GM04504 (cell line): ENCODE results near the gene RBFOX1.

Experiments used
- DNase-seq: peaks from one replicate; pipeline ENCODE4 v3.0.0-alpha.2; 2012; ENCODE audit warnings: low read depth

RBFOX1 gene

DNA sequence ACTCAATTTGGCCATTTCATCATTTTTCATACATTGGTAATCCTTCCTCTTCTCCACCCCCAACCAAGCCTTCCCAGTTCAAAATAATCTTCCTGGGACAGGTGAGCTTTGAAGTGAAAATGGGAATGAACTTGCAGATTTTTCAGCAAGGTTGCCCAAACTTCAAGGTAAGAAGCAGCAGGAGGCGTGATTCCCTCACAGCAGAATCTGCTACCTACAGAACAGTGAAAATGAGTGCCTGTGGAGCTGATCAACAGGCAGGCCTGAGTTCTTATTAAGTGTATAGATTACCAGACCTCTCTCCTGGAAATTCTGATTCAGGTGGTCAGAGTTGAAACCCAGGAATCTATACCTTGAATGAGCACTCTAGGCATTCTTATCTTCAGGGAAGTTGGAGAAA lies 356.6 kb downstream of the RBFOX1 start:
- no peak for DNase-seq

DNA sequence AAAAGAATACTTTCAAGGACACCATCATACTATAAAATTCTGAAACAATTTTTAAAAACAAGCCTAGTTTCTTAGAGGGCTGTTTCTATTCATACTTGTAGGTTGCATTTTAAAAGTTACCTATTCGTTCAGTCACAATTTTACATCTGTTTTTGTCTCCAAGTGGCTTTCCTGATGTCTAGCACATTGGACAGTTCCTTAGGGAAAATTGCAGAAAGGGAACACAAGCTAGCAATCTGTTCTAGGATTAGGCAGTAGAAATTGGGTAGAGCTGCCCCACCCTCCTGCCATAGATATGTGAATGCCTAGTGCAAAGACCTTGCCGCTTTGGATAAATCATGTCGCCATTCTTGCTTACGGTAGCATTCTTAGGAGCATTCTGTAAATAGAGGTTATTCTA lies 358.9 kb downstream of the RBFOX1 start:
- no peak for DNase-seq

- no peak for DNase-seq
Measured at GRCh38 chr16:7703672-7704071, 371.0 kb downstream of the RBFOX1 start.

DNA sequence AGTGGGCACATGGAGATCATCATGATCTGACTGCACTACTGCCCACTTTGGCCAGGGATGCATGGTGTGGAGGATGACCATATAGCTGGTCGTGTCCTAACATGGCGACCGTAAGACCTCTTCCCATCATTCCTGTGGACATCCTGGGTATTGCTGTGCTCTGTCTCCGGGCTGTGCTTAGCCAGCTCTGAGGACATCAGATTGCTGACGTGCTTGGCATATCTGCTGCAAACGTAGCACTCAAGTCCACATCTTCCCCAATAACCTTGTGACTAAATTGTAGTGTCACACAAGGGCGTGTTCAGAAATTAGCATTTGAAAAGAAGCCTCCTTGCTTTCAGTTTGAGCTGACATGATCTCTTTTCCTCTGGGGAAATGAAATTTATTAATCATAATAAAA lies 373.2 kb downstream of the RBFOX1 start:
- DNase-seq, result no peak

DNA sequence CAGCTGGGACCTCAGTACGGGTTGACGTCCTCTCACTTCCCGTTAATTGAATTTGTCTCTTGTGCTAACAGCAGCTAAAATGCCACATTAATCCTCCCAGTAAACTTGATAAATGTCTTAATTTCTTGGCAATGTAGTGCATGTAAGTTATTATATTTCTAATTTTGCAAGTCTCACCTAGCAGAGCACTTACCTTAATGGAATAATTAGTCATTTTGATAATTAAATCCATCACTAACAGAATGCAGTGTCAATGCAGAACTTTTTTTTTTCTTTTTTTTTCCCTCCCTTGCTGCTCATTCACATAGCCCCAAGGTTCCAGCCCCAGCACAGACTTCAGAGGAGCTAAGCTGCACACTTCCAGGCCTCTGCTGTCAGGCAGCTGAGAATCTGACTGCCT lies 376.5 kb downstream of the RBFOX1 start:
- DNase-seq, result no peak

DNA sequence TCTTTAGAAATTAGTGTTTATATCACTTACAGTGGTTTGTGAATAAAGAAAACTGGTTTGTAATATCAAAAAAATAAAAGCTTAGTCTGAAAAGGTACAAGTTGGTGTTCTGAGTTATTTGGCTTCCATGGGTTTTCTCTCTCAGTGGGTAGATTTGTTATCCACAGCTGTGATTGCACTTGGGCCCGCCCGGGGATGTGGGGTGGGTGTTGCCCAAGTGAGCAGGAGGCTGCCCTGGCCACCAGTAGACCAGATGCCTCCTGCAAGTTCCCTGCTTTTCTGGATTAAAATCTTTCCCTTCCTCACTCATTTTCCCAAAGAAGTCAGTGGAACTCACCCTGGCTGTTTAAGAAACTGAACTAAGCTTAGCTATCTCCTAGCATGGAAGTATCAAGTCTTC lies 380.6 kb downstream of the RBFOX1 start:
- no peak for DNase-seq

DNA sequence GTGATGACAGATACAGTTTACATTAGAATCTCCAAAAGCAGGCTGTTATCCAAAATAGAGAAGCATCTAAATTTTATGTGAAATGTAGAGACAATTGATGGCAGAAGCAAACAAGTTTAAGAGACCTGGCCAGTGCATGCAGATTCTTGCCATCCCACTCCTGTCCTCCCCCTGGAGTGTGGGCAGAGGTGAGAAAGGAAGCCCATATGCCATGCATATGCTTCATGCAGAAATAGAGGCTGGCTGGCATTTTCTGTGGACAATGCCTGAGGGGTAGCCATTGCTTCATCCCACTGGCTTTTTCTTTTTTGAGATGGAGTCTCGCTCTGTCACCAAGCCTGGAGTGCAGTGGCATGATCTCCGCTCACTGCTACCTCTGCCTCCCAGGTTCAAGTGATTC lies 382.1 kb downstream of the RBFOX1 start:
- DNase-seq, result no peak

DNA sequence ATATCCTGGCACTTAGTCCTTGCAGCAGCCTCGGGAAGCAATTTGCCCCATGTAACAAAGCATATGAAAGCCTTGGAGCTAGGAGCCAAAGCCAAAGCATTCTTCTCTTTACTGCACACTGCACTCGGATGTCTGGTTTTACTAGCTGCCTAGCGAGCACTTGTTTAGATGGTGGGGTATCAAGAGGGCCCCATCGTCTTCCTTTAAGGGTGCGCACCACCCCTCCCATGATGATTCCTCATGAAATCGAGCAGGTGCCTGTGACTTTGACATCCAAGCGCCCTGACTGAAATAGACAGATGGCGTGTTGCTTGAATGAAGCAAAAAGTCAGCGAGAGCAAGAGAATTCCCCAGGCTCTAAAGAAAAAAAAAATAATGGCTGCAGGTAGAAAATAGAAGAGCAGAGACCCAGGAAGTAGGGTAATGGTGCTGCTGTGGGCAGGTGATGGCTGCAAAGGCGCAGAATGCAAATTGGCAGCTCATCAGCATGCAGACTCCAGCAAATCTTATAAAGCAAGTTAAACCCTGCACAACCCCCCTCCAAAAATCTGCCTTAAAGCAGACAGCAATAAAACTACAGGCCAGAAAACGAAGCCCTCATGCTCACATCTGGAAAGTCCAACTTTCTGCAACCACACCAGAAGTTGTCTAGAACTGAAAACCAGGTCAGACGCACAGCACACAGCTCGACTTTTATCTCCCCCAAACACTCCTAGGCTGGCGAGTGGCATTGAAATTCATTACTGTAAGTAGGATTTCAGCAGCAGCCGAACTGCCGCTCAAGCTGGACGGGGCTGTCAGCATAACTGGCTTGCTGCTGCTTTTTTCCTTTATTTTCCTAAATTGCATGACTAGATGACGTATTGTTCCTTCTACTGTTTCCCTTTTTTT lies 384.3 kb downstream of the RBFOX1 start:
- DNase-seq, result no peak

GRCh38 chr16:7722761-7723160 lies 390.1 kb downstream of the RBFOX1 start:
- no peak for DNase-seq

- DNase-seq, result no peak
Measured at GRCh38 chr16:7731141-7731540, 398.5 kb downstream of the RBFOX1 start.

DNA sequence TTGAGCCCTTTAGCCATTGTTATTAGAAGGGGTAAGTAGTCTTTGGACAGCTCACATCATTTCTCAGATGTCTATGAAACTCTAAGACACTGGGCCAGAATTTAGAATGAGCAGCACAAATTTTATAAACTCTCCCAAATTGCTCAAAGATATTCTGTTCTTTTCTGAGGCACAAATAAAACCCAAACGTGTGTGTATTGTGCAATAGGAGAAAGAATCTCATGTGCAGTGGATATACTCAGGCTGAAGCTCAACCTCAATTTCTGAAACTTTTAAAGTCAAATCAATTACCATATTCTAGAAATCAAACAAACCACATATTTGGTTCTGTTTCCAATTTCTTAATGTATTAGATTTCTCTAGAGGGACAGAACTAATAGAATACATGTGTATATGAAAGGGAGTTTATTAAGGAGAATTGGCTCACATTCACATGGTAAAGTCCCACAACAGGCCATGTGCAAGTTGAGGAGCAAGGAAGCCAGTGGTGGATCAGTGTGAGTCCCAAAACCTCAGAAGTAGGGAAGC lies 403.6 kb downstream of the RBFOX1 start:
- DNase-seq, result no peak

DNA sequence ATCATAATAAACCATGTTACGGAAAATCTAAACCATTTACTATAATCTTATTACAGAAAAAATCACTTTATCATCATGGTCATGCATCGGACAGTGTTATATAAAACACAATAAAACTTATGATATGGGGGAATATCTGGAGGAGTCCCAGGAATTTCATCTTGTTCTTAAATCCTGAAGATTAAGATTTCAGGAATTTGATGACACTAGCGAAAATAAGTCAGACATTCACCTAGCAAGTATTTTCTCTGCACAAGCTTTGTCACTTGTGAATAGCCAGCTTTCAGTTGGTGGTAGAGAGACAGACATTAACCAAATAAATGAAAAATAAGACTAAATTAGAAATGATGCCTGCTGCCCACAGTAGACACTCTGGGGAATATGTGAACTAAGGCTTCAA lies 410.0 kb downstream of the RBFOX1 start:
- DNase-seq, result no peak

GRCh38 chr16:7744546-7745264 lies 412.1 kb downstream of the RBFOX1 start:
- DNase-seq, result no peak

DNA sequence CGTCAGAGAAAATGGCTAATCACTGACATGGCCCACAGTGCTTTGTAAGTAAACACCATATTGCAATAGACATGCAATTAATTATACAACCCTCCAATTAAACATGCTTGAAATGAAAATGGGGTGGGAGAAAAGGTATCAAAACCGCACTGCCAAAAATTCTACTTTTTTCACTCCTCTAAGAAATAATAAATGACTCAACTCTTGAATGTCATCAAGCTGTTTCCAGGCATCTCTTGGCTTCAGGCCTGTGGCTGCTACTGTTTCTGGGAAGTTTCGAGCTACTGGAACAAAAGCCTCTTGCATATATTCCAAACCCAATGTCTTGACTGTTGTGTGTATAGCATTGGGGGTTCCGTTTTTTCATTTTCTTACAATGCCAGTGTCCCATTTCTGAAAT lies 412.6 kb downstream of the RBFOX1 start:
- DNase-seq, result no peak

GRCh38 chr16:7746941-7747340 lies 414.3 kb downstream of the RBFOX1 start:
- no peak for DNase-seq

GRCh38 chr16:7748522-7748921 lies 415.9 kb downstream of the RBFOX1 start:
- no peak for DNase-seq

GRCh38 chr16:7755347-7755882 lies 422.8 kb downstream of the RBFOX1 start:
- no peak for DNase-seq
